B cell (primary cell): ENCODE measurements around the gene JMJD1C.

Source experiments
- EZH2 ChIP-seq: IDR thresholded peaks from 2 replicates; pipeline ENCODE4 v1.6.1; 2012; ENCODE audit warnings: borderline replicate concordance, low read depth, mild to moderate bottlenecking, moderate library complexity, low read length; ENCODE audit not compliant: insufficient read depth, poor library complexity, severe bottlenecking
- TF ChIP-seq, protein P1 (sequence below): fragments of 200-600 bp; IDR thresholded peaks from one replicate; pipeline ENCODE4 v1.8.0; 2022; ENCODE audit warnings: antibody characterized with exemption, mild to moderate bottlenecking

DNA sequence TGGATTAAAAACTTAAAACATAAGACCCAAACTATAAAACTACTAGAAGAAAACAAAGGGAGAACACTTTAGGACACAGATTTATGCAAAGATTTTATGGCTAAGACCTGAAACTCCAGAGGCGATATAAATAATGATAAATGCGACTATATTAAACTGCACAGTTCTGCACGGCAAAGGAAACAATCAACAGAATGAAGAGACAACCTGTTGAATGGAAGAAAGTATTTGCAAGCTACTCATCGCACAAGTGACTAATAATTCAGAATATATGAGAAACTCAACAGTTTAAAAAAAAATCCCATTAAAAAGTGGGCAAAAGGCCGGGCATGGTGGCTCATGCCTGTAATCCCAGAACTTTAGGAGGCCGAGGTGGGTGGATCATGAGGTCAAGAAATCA is 73.6 kb downstream of the JMJD1C start:
- no peak for TF ChIP-seq EZH2
- TF ChIP-seq, protein P1, sequence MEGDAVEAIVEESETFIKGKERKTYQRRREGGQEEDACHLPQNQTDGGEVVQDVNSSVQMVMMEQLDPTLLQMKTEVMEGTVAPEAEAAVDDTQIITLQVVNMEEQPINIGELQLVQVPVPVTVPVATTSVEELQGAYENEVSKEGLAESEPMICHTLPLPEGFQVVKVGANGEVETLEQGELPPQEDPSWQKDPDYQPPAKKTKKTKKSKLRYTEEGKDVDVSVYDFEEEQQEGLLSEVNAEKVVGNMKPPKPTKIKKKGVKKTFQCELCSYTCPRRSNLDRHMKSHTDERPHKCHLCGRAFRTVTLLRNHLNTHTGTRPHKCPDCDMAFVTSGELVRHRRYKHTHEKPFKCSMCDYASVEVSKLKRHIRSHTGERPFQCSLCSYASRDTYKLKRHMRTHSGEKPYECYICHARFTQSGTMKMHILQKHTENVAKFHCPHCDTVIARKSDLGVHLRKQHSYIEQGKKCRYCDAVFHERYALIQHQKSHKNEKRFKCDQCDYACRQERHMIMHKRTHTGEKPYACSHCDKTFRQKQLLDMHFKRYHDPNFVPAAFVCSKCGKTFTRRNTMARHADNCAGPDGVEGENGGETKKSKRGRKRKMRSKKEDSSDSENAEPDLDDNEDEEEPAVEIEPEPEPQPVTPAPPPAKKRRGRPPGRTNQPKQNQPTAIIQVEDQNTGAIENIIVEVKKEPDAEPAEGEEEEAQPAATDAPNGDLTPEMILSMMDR, result no peak
